HG02943 (cell line): Measurements from ENCODE around the gene ITPKA.

Experiments
- ATAC-seq: cut with Tn5 transposase; IDR thresholded peaks from one replicate; pipeline ENCODE4 v1.9.1; 2021; ENCODE audit warnings: mild to moderate bottlenecking, low read depth, moderate library complexity; ENCODE audit not compliant: unreplicated experiment

Gene ITPKA

DNA sequence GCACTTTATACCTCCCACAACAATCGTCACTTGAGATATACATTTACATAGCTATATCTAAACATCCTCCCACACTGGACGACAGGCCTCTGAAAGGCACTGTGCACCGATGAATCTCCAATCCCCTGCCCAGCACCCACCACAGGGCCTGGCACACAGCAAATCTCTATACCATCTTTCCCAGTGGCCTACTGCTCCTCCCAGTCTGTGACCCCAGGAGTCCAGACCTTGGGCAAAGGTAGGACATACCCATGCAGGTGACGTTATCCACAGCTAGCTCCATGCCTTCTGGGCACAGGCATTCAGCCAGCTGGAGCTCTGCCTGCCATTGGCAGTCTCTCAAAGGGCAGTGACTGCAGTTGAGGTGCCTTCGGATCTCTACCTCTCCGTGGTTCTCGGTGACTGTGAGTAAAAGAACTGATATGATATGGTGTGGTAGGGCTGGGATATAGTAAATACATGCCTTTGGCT lies 14.2 kb downstream of the ITPKA start:
- ATAC-seq = no peak

DNA sequence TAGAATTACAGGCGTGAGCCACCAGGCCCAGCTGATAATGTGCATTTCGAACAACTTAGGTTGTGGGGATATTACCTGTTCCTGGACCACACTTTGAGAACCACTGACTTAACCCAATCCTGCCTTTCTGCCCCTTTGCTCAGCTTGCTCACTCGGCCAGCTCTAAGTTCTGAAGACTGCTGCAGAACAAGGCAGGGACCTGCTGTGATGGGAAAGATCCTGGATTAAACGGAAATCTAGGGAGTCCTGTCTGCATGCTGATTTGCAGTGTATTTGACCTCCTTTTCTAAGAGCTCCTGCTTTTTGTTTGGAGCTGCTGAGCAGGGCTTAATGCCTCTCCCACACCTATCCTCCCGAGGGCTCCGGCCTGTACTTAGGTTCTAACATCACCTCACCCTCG lies 17.1 kb downstream of the ITPKA start:
- ATAC-seq = no peak

DNA sequence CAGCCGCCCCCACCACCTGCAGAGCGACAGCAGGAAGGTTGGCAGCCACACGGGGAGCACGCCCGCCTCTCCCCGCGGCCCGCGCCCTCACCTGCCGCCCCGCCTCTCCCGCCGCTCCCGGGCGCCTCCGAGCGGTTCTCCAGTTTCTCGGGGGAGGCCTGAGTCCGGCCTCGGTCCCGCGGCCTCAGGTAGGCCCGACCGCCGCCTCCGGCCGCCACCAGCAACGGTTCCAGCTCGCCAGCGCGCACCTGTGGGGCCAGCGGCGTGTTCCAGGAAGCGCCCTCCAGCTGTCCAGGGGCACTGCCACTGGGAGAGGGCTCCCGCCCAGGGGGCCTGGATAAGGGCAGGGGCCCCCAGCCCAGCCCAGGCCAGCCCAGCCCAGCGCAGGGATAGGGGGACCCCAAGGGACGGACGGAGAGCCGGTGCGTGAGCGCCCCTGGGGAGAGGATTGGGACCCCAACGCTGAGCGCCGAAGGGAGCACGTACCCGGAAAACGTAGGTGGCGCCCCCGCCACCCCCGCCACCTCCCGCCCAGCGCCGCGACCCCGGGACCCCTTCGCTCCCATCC lies 17.7 kb downstream of the ITPKA start:
- no peak for ATAC-seq

GRCh38 chr15:41511899-41512369 lies 18.3 kb downstream of the ITPKA start:
- ATAC-seq = no peak

- ATAC-seq = no peak
Observed at GRCh38 chr15:41512512-41512939, 18.9 kb downstream of the ITPKA start.

- no peak for ATAC-seq
Observed at GRCh38 chr15:41512940-41513505, 19.3 kb downstream of the ITPKA start.

DNA sequence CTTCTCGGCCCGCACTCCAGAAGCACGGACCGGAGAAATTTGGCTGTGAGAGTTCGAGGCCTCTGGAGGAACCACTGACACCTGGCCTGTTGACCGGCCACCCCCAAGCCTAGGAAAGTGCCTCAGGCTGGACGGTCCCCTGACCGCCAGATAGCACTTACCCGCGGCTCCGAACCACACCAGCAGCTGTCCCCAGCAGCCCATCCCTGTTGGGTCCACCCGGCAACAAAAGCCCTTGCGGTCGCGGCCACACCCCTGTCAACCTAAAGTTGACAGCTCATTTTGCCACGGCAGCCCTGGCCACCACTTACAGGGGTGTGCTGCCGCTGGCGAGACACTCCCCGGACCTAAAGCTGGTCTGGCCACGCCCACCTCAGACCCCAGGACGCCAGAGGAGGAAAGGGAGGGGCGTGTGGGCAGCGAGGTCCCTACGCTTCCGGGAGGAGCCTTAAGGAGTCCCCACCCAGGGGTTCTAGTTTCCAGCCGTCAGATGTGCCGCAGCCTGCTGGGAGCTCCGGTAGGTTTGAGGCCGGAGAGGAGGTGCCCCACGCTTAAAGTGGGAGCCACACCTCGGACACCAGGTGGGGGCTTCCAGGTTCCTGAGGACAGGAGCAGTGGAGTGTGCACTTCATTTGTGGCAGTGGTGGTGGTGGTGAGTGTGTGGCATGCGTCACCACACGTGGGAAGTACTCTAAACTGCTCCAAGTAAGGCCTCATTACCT lies 20.0 kb downstream of the ITPKA start, which contains the start of gene LTK:
Gene LTK (minus strand): TSS at position 322 of the 722 bp plus-strand sequence. CDS start 118 bp downstream, at position 204.
- ATAC-seq = no peak

- ATAC-seq = no peak
Observed at GRCh38 chr15:41517895-41518449, 24.3 kb downstream of the ITPKA start.

- no peak for ATAC-seq
Observed at GRCh38 chr15:41520636-41521035, 27.0 kb downstream of the ITPKA start.

GRCh38 chr15:41521614-41522013 lies 27.9 kb downstream of the ITPKA start:
- ATAC-seq = no peak

DNA sequence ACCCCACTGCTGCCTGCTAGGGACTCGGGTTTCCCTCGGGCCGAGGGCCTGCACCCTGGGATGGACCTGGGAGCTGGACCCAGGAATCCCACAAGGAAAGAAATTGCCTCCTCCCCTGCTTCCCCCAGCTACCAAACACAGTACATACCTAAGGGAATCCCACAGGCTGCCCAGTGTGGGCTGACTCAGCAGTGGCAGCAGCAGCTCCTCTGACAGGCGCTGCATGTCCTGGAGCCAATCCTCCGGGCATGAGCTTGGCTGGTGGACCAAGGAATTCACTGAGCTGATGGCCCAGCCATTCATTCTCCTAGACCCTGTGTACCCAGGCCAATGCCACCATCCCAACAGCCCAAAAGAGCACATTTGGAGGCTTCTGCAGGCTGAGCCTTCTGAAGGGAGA lies 29.4 kb downstream of the ITPKA start:
- no peak for ATAC-seq

GRCh38 chr15:41530363-41530956 lies 36.8 kb downstream of the ITPKA start:
- no peak for ATAC-seq

GRCh38 chr15:41535544-41535943 lies 41.9 kb downstream of the ITPKA start:
- no peak for ATAC-seq

DNA sequence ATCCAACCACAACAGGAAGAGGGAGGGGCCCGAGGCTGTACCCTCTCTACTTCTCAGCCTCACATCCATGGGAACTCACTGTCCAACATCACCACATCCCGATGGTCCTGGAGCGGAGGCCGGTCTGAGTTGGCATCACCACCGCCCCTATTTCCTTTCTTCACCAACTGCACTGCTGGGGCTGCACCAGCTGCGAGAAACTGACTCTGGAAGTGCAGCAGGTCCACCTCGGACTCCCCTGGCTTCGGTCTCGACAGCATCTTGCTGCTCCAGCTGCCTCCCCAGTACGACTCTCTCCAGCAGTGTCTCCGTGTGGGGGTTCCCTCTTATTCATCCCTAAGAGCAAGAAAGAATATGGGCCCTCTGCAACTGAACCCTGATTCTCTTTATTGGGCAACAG lies 43.2 kb downstream of the ITPKA start:
- ATAC-seq = no peak

DNA sequence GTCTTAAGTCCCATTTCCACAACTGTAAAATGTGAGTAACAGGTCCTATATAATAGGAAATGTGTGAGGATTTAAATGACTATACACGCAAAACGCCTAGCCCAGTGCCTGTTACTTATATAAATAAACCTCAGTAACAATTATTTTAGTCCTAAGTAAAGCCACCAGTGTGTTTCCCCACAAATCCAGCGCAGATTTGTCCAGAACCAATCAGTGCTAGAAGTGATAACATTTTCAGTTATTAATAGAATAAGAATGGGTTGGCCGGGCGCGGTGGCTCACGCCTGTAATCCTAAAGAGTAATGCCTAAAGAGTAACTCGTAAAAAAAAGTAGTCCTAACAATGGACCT lies 49.8 kb downstream of the ITPKA start:
- no peak for ATAC-seq

DNA sequence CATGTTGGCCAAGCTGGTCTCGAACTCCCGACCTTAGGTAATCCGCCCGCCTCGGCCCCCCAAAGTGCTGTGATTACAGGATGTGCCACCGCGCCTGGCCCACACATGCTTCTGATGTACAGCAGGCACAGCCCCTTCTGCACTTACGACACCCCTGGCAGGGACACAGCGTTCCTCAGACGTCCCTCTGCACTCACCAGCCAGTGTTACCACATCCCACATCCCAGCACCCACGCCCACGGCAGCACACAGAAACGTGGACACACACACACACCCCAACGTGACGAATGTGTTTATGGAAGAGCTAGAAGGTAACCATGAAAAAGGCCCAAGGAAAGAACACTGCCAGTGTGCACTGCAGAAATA lies 51.0 kb downstream of the ITPKA start:
- ATAC-seq = no peak

DNA sequence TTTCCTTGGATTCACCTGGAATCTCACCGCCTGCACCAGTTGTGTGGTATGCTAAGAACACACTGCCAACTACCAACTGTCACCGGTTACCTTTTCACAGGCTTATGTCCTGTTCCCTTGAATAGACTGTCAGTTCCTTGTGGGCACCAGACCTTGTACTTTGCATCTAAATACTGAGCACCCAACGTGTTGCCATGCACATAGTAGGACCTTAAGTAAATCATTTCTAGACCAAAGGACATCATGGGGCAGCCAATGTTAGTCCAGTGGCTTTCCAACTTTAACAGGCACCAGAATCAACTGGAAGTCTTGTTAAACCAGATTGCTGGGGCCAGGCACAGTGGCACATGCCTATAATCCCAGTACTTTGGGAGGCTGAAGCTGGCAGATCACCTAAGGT lies 51.5 kb downstream of the ITPKA start:
- no peak for ATAC-seq

GRCh38 chr15:41546851-41547786 lies 53.4 kb downstream of the ITPKA start:
- ATAC-seq = no peak

DNA sequence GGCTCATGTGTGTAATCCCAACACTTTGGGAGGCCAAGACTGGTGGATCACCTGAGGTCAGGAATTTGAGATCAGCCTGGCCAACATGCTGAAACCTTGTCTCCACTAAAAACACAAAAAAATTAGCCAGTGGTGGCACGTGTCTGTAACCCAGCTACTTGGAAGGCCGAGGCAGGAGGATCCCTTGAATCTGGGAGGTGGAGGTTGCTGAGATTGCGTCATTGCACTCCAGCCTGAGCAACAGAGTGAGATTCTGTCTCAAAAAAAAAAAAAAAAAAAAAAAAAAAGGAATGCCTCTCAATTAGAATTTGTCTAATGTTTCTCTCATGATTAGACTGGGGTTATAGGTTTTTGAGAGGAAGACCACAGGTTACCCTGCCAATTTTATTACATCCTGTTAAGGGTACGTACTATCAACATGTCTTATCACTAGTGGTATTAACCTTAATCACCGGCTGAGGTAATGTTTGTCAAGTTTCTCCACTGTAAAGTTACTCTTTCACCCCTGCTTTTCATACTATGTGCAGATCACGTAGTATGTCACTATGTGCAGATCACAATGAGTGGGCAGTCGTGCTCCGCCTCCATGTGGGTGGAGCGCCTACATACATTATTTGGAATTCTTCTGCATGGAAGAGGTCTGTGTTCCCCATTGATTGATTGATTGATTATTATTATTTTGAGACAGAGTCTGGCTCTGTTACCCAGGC lies 56.5 kb downstream of the ITPKA start:
- ATAC-seq = no peak
